Neural progenitor cell (in vitro differentiated cells): ENCODE data around the gene PRKCD.

ENCODE experiments used
- CTCF ChIP-seq: fragments of 200-600 bp; sonication (generic); IDR thresholded peaks from 2 replicates; pipeline ENCODE4 v1.5.1; 2017; ENCODE audit warnings: antibody characterized with exemption, mild to moderate bottlenecking
- EZH2phosphoT487 ChIP-seq: fragments of 200-600 bp; sonication (generic); IDR thresholded peaks from 2 replicates; pipeline ENCODE4 v1.6.1; 2017; ENCODE audit warnings: antibody characterized with exemption

- TF ChIP-seq CTCF (peak; percentile 99), EZH2phosphoT487 (no peak)
Measured at GRCh38 chr3:53195602-53196574, 34.9 kb downstream of the PRKCD start.
